HepG2 (cell line): ENCODE results near the gene ATP6V1F. TPM values are rescaled to one million over a fixed set of nuclear protein-coding genes. Genes with fewer than 3 reads are reported as not detected.
"Not testable (repeated sequence)": the region's sequence is repeated elsewhere in the genome, so short reads cannot be mapped to it uniquely, and the experiment has no call there.

Experiments used
- ATAC-seq: fragments of 200-7000 bp; cut with Tn5 transposase; 3 replicates; pipeline ENCODE4 v1.9.1; 2020; ENCODE audit warnings: mild to moderate bottlenecking, moderate library complexity
- BruUV-seq: library from RNA; stranded (reverse); fragments of 400-500 nt; replicated peaks from 2 replicates; lab custom pipeline; 2021; lab: Mats Ljungman, UMichigan
- CTCF ChIA-PET: fragments of 300-600 bp; formaldehyde crosslinking; extraction: SDS; loops from one replicate; lab custom pipeline; 2021; ENCODE audit warnings: low total read pairs, inconsistent platforms, low intra/inter-chr PET ratio; lab: Yijun Ruan, JAX
- POLR2A ChIA-PET: fragments of 350-600 bp; sonication (Branson Sonifier 250); formaldehyde crosslinking; loops from one replicate; lab custom pipeline; 2020; ENCODE audit warnings: antibody characterized with exemption, inconsistent platforms; lab: Yijun Ruan, JAX
- DNase-seq: peaks from one replicate; pipeline ENCODE4 v3.0.0-alpha.2; 2015; ENCODE audit warnings: low spot score
- FAIRE-seq: peaks from 3 replicates; lab custom pipeline; 2011; peaks lifted over from hg19 to GRCh38; lab: Jason Lieb, UNC
- H2AFZ ChIP-seq: one replicate; pipeline ENCODE4 v1.6.1; 2011; ENCODE audit warnings: low read length, inconsistent platforms
- H3K27ac ChIP-seq: fragments of 300-600 bp; 3 replicates; pipeline ENCODE4 v1.8.0; 2011; ENCODE audit warnings: mixed run types, mild to moderate bottlenecking, mixed read lengths, low read length, inconsistent platforms; ENCODE audit not compliant: insufficient read depth; ENCODE audit errors: extremely low read length
- H3K27me3 ChIP-seq, 2 experiments: fragments of 200-600 bp in 1 of 2; 2 replicates in 1 of 2; 3 replicates in 1 of 2; pipeline versions ENCODE4 v1.6.0 to v1.8.0; 2011; ENCODE audit warnings: low read length in 2 of 2, mild to moderate bottlenecking in 2 of 2, moderate library complexity in 2 of 2, inconsistent platforms in 1 of 2; ENCODE audit not compliant: insufficient read depth in 2 of 2, control insufficient read depth in 1 of 2
- H3K36me3 ChIP-seq, 2 experiments: fragments of 200-600 bp in 1 of 2; replicated peaks in 1 of 2; 2 replicates in 1 of 2; 3 replicates in 1 of 2; pipeline versions ENCODE4 v1.5.1 to v1.8.0; 2011; ENCODE audit warnings: low read length in 2 of 2, inconsistent platforms in 1 of 2; ENCODE audit not compliant: insufficient read depth in 2 of 2, control insufficient read depth in 1 of 2
- H3K4me1 ChIP-seq: 2 replicates; pipeline ENCODE4 v1.5.1; 2012; ENCODE audit warnings: low read length, inconsistent platforms; ENCODE audit not compliant: insufficient read depth
- H3K4me2 ChIP-seq: 2 replicates; pipeline ENCODE4 v1.6.0; 2011; ENCODE audit warnings: low read depth, low read length, inconsistent platforms
- H3K4me3 ChIP-seq, 3 experiments: fragments of 200-600 bp in 1 of 3; sonication (generic), shearing (Covaris generic) in 1 of 3; replicated peaks in 1 of 3; 2 replicates each; pipeline ENCODE4 v1.5.1; 2011 to 2016; ENCODE audit warnings: low read length in 3 of 3, inconsistent platforms in 2 of 3, low read depth in 2 of 3, mild to moderate bottlenecking in 2 of 3, control low read depth in 1 of 3, mixed read lengths in 1 of 3; ENCODE audit not compliant: insufficient read depth in 1 of 3
- H3K79me2 ChIP-seq: one replicate; pipeline ENCODE4 v1.6.1; 2011; ENCODE audit warnings: low read length, inconsistent platforms; ENCODE audit not compliant: insufficient read depth
- H3K9ac ChIP-seq: 2 replicates; pipeline ENCODE4 v1.6.0; 2011; ENCODE audit warnings: mild to moderate bottlenecking, low read depth, low read length, inconsistent platforms; ENCODE audit not compliant: insufficient read depth
- H3K9me3 ChIP-seq: 2 replicates; pipeline ENCODE4 v1.5.1; 2012; ENCODE audit warnings: mild to moderate bottlenecking, low read length
- H4K20me1 ChIP-seq: 2 replicates; pipeline ENCODE4 v1.6.0; 2011; ENCODE audit warnings: inconsistent platforms, mild to moderate bottlenecking, low read length, moderate library complexity; ENCODE audit not compliant: insufficient read depth
- BCL6 ChIP-seq: IDR thresholded peaks from 2 replicates; pipeline ENCODE4 v1.6.1; 2016; ENCODE audit warnings: missing genetic modification reagents, missing compliant biosample characterization
- DNMT1 ChIP-seq: sonication (generic); formaldehyde crosslinking; IDR thresholded peaks from 2 replicates; pipeline ENCODE4 v1.5.1; 2020; ENCODE audit warnings: mild to moderate bottlenecking, missing genetic modification reagents
- DNMT3B ChIP-seq: conservative IDR thresholded peaks from 2 replicates; pipeline ENCODE4 v1.6.1; 2016; ENCODE audit warnings: missing biosample characterization, control low read depth
- KDM5A ChIP-seq: fragments of 200-600 bp; sonication (generic); IDR thresholded peaks from 2 replicates; pipeline ENCODE4 v1.7.0; 2018; ENCODE audit warnings: antibody characterized with exemption, mild to moderate bottlenecking, low read length, borderline replicate concordance
- NR3C1 ChIP-seq: sonication (generic); formaldehyde crosslinking; IDR thresholded peaks from 2 replicates; pipeline ENCODE4 v1.4.0; 2020; ENCODE audit warnings: missing genetic modification reagents
- POLR2A ChIP-seq, 2 experiments: IDR thresholded peaks; 2 replicates each; pipeline ENCODE4 v1.6.1; 2011; ENCODE audit warnings: low read depth in 2 of 2, low read length in 2 of 2, mild to moderate bottlenecking in 1 of 2, moderate library complexity in 1 of 2; ENCODE audit not compliant: insufficient read depth in 1 of 2
- SRY ChIP-seq: sonication (generic); formaldehyde crosslinking; IDR thresholded peaks from 2 replicates; pipeline ENCODE4 v1.8.0; 2022; ENCODE audit warnings: mild to moderate bottlenecking, missing genetic modification reagents
- ZNF207 ChIP-seq: fragments of 450-650 bp; IDR thresholded peaks from 2 replicates; pipeline ENCODE4 v1.6.1; 2016; ENCODE audit warnings: antibody characterized with exemption, borderline replicate concordance
- ZNF510 ChIP-seq: sonication (generic); formaldehyde crosslinking; IDR thresholded peaks from 2 replicates; pipeline ENCODE4 v1.4.0; 2020; ENCODE audit warnings: low read depth, mild to moderate bottlenecking, missing genetic modification reagents
- ZNF674 ChIP-seq: sonication (generic); formaldehyde crosslinking; IDR thresholded peaks from 2 replicates; pipeline ENCODE4 v1.5.0; 2020; ENCODE audit warnings: low read depth, mild to moderate bottlenecking, missing genetic modification reagents
- WGBS: methylation state at CpG from one replicate; pipeline ENCODE4 v1.1.6; 2017; ENCODE audit warnings: low lambda C conversion rate; 5-methylcytosine and 5-hydroxymethylcytosine counted together
- in situ Hi-C: cut with HindIII; loops from 2 replicates; pipeline ENCODE4 v1.10.0; 2017; ENCODE audit warnings: low pct_unique_long_range_greater_than_20kb; ENCODE audit not compliant: extremely low pct_ligation_motif_present
- intact Hi-C: fragments of 100-400 bp; cut with micrococcal nuclease; formaldehyde crosslinking; loops from one replicate; pipeline ENCODE4 v1.10.0; 2022; ENCODE audit not compliant: unreplicated experiment
- polyA plus RNA-seq, 8 experiments: library from polyadenylated mRNA; depleted of rRNA in 3 of 8; stranded (reverse) in 7 of 8; unstranded in 1 of 8; fragments of >200 nt; fragmentation: Illumina TruSeq in 4 of 8; extraction: Trizol in 4 of 8; gene quantifications; 2 replicates each; pipeline versions ENCODE4 v1.2.1 to v1.2.3, GENCODE V29; 2011 to 2016; ENCODE audit warnings: low read depth in 4 of 8, missing spikeins in 1 of 8, mixed read lengths in 1 of 8; ENCODE audit not compliant: insufficient read depth in 1 of 8
- total RNA-seq, 5 experiments: library from RNA; depleted of rRNA; stranded (reverse); fragments of >200 nt; fragmentation: Illumina TruSeq; extraction: Trizol; gene quantifications; 2 replicates each; pipeline ENCODE4 v1.2.3, GENCODE V29; 2016; ENCODE audit warnings: low read depth in 1 of 5
- TF ChIP-seq, protein P1 (sequence below): sonication (generic); formaldehyde crosslinking; IDR thresholded peaks from 2 replicates; pipeline ENCODE4 v1.5.0; 2020; ENCODE audit warnings: missing genetic modification reagents, mild to moderate bottlenecking, borderline replicate concordance
- TF ChIP-seq, protein P2 (sequence below): sonication (generic); formaldehyde crosslinking; conservative IDR thresholded peaks from 2 replicates; pipeline ENCODE4 v1.8.1; 2023; ENCODE audit warnings: missing genetic modification reagents
- TF ChIP-seq, protein P3 (sequence below): sonication (generic); formaldehyde crosslinking; IDR thresholded peaks from 2 replicates; pipeline ENCODE4 v1.5.1; 2020; ENCODE audit warnings: mild to moderate bottlenecking, moderate library complexity, missing genetic modification reagents

ATP6V1F gene
- total and polyA plus RNA-seq, 2 of the 13 experiments (the other 11 are each of a cell fraction or from before 2014, with no cell fraction given): 87.2 to 132 TPM

DNA sequence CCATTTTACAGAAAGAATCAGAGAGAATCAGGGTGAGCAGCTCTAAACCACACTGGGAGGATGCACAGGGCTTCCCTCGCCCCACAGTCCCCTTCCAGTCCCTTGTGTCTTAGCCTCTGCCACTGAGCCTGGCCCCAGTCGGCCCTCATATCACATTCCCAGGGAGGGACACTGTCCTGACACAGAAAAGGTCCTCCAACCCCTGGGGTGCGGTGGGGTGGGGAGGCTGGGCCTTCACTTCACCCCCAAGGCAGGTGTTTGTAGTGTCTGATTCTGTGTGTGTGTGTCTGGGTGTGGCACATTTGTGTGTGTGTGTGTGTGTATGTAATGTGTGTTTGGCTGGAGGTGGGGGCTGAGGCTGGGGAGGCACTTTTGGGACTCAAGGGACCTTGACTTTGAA, 49.6 kb downstream of the ATP6V1F start:
- Histone ChIP-seq H3K27me3 (peaks cover 2 to 53% of the 10 kb centered on the region in 2 experiments; a peak in 3 of 5 replicates), H3K36me3 (no peaks in the 10 kb centered on the region), H3K9me3 (no peaks in the 10 kb centered on the region), H3K27ac (no peak overlapping the region), H2AFZ (no peak overlapping the region), H3K4me2 (no peak overlapping the region), H3K9ac (no peak overlapping the region), H4K20me1 (no peaks in the 10 kb centered on the region), H3K4me3 (no peak overlapping the region), H3K4me1 (peaks cover 26% of the 10 kb centered on the region), H3K79me2 (no peaks in the 10 kb centered on the region)
- ATAC-seq: no peak
- BruUV-seq: no TSS peak
- no peak for FAIRE-seq
- in situ Hi-C loops: no loop called here
- TF ChIP-seq POLR2A (IDR thresholded peaks at IDR 0.05; ENCODE audit: insufficient read depth in 1 of 2, low read depth in 2 of 2, low read length in 2 of 2): no peak
- TF ChIP-seq SRY (CRISPR knock-in tag): no peak
- no peak for TF ChIP-seq DNMT3B
- TF ChIP-seq, protein P1, sequence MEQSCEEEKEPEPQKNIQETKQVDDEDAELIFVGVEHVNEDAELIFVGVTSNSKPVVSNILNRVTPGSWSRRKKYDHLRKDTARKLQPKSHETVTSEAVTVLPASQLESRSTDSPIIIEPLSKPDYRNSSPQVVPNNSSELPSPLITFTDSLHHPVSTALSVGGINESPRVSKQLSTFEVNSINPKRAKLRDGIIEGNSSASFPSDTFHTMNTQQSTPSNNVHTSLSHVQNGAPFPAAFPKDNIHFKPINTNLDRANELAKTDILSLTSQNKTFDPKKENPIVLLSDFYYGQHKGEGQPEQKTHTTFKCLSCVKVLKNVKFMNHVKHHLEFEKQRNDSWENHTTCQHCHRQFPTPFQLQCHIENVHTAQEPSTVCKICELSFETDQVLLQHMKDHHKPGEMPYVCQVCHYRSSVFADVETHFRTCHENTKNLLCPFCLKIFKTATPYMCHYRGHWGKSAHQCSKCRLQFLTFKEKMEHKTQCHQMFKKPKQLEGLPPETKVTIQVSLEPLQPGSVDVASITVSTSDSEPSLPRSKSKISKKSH (CRISPR knock-in tag): no peak
- TF ChIP-seq KDM5A: no peak
- TF ChIP-seq ZNF674 (CRISPR knock-in tag): no peak
- no peak for TF ChIP-seq NR3C1 (CRISPR knock-in tag)
- TF ChIP-seq DNMT1: no peak
- TF ChIP-seq ZNF510 (CRISPR knock-in tag): no peak
- TF ChIP-seq, protein P2, sequence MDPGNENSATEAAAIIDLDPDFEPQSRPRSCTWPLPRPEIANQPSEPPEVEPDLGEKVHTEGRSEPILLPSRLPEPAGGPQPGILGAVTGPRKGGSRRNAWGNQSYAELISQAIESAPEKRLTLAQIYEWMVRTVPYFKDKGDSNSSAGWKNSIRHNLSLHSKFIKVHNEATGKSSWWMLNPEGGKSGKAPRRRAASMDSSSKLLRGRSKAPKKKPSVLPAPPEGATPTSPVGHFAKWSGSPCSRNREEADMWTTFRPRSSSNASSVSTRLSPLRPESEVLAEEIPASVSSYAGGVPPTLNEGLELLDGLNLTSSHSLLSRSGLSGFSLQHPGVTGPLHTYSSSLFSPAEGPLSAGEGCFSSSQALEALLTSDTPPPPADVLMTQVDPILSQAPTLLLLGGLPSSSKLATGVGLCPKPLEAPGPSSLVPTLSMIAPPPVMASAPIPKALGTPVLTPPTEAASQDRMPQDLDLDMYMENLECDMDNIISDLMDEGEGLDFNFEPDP (CRISPR knock-in tag): no peak
- no peak for TF ChIP-seq ZNF207
- no peak for TF ChIP-seq BCL6
- TF ChIP-seq, protein P3, sequence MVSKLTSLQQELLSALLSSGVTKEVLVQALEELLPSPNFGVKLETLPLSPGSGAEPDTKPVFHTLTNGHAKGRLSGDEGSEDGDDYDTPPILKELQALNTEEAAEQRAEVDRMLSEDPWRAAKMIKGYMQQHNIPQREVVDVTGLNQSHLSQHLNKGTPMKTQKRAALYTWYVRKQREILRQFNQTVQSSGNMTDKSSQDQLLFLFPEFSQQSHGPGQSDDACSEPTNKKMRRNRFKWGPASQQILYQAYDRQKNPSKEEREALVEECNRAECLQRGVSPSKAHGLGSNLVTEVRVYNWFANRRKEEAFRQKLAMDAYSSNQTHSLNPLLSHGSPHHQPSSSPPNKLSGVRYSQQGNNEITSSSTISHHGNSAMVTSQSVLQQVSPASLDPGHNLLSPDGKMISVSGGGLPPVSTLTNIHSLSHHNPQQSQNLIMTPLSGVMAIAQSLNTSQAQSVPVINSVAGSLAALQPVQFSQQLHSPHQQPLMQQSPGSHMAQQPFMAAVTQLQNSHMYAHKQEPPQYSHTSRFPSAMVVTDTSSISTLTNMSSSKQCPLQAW (CRISPR knock-in tag): no peak
- no peak for DNase-seq
- ChIA-PET POLR2A (no interaction called here), CTCF (no interaction called here)
- intact Hi-C loops: no loop called here
- WGBS: 0% methylated on average over 1 of the region's 3 CpGs

DNA sequence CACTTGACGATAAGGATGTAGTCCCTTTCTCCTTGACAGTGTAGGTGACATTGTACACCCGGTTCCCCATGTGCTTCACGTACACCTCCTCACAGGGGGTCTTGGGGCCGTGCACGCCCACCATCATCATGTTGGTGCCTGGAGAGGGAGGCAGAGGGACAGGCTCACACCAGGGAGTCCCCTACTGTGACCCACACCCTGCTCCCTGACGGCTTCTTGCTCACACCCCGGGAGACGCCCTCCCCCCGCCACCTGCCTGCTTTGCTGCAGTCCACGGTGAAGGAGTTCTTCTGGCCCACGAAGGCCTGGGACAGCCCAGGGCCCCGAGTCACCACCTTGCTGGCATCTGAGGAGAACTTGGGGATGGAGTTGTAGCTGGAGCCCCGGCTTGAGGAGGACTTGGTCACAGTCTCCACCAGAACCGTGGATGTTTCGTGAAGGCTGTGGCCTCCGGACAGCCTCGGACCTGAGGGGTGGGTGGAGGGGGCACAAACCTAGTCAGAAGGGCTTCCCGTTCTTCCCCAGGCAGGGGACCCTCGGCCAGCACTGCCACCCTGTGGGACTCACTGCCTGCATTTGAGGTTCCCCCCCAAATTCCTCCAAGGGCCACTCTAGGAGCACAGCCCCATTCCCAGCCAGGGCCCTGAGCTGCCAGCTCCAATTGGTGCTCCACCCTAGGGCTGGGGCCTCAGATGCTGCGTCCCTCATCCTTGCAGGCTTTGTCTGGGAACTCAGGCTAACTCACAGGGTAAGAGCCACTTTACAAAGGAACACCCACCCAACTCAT, 50.2 kb downstream of the ATP6V1F start:
- H3K79me2 ChIP-seq, H4K20me1 ChIP-seq, POLR2A ChIA-PET, ATAC-seq, intact Hi-C loops, DNase-seq, H3K9me3 ChIP-seq, H3K36me3 ChIP-seq, H3K27ac ChIP-seq, H3K4me2 ChIP-seq, FAIRE-seq, H3K4me3 ChIP-seq, CTCF ChIA-PET, H3K9ac ChIP-seq, BruUV-seq, H2AFZ ChIP-seq, in situ Hi-C loops: not testable (repeated sequence)
- Histone ChIP-seq H3K27me3 (peaks cover 2 to 53% of the 10 kb centered on the region in 2 experiments; a peak in 3 of 5 replicates), H3K4me1 (peaks cover 26% of the 10 kb centered on the region)
- WGBS: 80% methylated on average over 1 of the region's 20 CpGs
